LHCN-M2 (cell line): ENCODE data around the gene RAD51B. TPM values are rescaled to one million over a fixed set of nuclear protein-coding genes. Genes with fewer than 3 reads are reported as not detected.
"Not testable (repeated sequence)": the region's sequence is repeated elsewhere in the genome, so short reads cannot be mapped to it uniquely, and the experiment has no call there.

Experiments used
- DNase-seq: peaks from one replicate; pipeline ENCODE4 v3.0.0-alpha.2; 2012; ENCODE audit warnings: low read depth
- total RNA-seq: library from RNA; depleted of rRNA; stranded (reverse); fragments of >200 nt; gene quantifications from 2 replicates; pipeline ENCODE4 v1.2.3, GENCODE V29; 2014

Gene RAD51B
- total RNA-seq, 1 experiment from 2014 or later, result 14.5 TPM

DNA sequence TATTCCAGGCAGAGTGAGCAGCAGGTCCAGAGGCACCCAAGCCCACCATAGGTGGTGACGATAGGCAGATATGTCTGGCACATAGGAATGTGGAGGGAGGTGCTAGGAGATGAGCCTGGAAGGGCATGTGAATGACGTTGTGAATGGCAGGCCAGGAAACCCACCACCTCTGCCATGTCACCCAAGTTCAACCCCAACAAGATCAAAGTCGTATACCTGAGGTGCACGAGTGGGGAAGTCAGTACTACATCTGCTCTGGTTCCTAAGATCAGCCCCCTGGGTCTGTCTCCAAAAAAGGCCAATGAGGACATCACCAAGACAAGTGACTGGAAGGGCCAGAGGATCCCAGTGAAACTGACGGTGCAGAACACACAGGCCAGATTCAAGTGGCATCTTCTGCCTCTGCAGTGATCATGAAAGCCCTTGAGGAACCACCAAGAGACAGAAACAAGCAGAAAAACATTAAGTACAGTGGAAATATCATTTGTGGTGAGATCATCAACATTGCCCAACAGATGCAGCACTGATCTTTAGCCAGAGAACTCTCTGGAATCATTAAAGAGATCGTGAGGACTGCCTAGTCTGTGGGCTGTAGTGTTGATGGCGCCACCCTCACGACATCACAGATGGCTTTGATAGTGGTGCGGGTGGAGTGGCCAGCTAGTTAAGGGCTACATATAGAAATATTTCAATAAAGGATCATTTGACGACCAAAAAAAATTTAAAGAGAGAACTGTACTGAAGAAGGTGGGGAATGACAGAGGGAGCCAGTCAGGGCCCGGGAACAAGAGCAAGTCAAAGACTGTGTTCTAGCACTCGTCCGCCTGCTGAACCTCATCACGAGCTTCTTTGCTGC lies 873.6 kb downstream of the RAD51B start:
- peak; percentile 87 for DNase-seq

GRCh38 chr14:68693926-68694325 lies 874.3 kb downstream of the RAD51B start:
- no peak for DNase-seq

DNA sequence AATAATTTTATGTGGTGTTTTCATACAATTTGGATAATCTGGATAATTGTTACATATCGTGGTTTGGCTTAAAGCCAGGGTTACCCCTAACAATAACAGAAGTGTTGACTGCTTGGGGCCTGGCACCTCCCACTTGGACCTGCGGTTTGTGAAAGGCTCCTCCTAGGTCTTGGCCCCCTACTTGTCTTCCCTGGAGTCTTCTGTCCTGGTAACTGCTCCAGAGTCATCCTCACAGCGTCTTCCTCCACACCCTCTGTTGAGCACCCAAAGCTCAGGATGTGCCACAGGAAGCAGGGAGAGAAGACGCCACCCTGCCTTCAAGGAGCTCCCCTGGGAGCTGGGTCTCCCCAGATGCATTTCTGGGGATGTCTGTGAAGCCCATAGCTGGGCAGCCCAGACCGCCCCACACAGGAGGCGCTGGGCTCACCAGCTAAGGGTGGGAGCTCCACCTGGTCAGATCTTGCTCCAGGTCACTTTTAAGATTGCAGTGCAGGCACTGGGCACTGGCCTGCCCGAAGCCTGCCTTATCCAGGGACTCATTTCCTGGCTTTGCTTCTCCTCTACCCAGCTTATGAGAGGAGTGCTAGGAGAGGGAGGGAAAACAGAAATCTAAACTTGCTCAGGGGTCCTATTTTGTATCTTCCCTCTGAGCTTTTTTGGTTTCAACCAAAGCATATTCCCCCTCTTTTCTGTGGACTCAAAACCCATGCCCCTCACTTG lies 875.1 kb downstream of the RAD51B start:
- peak; percentile 97 for DNase-seq

GRCh38 chr14:68695326-68695768 lies 875.8 kb downstream of the RAD51B start:
- peak; percentile 100 for DNase-seq

DNA sequence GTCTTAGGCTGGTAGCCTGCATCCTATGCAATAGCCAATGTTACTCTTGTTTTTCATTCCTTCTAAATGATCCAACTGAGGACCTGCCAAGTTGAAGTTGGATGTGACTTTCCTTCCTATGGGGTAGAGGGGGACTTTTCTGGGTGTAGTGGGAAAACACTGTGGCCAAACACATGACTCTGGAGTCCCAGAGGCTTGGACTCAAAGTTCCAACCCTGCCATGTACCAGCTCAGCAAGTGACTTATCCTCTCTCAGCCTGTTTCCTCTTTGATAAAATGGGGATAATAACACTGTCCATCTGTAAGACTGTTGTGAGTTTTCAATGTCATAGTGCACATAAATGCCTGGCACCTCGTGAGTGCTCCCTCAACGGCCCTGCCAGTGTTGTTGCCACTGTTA lies 876.3 kb downstream of the RAD51B start:
- no peak for DNase-seq

DNA sequence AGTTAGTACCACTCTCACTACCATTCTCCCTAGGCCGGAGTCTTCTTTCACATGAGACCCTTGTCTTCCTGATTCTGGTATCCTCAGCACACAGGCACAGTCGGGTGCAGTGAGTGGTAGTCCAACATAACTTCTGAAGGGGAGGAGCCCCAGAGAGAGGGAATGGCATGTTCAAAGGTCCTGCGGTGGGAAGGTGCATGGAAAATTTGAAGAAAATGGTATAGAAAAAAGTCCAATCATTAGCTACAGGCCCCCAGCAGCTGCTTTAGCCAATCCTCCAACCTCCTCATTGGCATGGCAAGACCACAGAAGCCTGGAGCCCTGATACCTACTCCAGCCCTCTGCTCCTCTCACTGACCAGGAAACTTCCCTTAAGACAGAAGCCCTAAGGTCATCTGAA lies 876.7 kb downstream of the RAD51B start:
- DNase-seq, result no peak

DNA sequence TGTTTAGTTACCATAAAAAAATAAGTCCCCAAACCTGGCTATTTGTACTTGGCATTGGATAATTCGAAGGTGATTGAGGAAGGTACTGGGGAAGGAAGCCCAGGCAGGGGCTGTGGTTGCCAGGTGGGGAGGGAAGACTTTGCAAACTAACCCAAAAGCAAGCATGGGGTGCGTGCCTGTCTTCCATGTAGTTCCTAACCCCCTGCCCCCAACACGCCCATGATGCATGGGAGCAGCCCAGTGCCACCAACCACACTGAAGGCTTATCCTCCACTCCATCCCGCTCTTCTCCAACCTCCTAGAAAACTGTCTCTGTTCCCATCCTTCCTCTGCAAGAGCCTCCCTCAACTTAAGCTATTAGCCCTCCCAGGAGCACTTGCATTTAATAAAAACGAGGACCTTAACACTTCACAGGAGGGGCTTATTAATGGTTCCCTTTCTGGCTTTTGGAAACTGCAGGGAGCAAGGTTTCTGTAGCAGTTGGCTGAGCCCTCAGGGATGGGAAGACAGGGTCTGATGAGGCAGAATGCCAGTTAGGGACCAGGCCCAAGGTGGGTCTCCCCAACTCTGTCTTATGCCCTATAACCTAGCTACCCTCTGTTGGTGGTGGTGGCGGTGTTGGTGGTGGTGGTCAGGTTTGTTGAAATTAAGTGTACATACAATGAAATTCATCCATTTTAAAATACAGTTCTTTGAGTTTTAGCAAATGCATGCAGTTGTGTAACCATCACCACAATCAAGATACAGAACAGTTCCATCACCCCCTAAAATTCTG lies 877.3 kb downstream of the RAD51B start:
- no peak for DNase-seq

- not testable (repeated sequence) for DNase-seq
Measured at GRCh38 chr14:68698773-68699172, 879.2 kb downstream of the RAD51B start.

DNA sequence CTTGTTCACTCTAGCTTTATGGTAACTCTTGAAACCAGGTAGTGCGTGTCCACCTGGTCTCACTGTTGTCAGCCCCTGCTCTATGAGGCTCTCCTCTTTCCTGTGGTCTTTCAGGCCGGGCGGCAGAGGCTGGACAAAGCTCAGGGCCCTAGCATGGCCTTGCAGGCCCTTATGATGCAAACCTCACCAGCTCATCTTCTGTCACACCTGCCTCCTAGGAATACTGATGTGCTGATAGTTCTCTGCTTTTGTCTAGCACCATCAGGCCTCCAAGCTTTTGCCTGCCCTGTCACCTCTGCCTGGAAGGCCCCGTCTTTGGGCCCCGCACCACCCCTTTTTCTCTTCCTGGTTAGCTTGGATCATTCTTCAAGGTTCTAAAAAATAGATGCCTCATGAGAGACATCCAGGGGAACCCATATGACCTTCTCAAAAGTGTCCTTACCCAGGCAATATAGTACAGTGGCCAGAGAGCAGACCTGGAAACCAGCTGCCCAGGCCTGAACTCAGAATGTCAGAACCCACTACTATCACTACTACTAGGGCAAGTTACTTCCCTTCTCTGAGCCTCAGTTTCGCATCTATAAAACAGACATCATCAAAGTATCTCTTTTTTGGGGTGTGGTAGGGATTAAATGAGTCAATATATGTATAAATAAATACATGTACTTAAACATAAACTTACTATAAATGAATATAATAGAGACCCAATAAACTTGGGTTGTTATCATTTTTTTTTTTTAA lies 881.6 kb downstream of the RAD51B start:
- DNase-seq, result no peak

DNA sequence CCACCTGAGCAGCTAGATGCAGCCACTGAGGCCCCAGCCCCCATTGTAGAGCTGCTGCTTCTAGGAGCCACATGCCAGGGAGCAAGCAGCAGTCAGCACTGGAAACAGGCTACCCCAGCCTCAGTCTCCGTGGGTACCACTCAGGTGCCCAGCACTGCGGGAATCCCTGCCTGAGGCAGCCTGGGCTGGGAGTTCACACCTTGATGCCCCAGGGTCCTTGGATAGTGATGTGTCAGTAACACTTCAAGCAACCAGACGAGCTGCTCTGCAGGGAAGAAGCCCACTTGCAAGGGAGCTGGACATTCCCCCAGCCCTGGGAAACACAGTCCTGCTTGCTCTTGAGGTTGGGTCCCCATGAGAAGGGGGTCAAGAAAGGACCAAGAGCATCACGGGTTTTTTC lies 882.6 kb downstream of the RAD51B start:
- no peak for DNase-seq

DNA sequence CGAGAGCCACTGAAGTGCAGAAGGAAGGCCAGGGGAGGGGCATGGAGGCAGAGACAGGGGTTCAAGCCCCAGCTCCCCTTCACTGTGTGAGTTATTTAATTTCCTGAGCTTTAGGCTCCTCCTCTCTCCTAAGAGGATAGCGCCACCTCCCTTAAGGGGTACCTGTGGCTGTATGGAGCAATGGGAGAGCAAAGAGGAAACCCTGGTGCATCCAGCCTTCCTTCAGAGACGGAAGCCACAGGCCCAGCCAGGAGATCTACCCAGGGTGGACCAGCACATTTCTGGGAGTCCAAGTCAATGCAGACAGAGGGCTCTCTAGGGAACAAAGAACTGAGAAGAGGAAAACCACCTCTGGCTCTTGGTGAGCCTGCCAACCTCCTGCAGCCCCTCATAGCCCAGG lies 883.0 kb downstream of the RAD51B start:
- no peak for DNase-seq

DNA sequence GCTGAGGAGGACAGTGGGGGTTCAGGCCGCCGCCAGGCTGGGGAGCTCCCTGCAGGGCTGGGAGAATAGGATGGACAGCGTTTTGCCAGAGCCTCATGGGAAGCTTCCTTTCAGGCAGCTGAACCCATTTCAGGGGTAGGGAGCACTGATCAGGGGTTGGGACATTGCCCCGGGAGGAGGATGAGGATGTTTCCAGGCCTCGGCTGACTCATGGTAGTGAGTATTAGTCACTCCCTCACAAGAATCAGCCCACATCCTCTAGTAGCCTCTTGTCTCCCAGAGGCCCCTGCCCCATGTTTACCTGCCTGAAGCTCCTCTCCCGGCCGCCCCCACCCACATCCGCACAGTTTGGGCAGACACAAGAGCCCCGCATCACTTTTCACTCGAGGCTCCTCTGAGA lies 883.5 kb downstream of the RAD51B start:
- peak; percentile 70 for DNase-seq

- DNase-seq, result peak; percentile 28
Measured at GRCh38 chr14:68704736-68705720, 885.4 kb downstream of the RAD51B start.

- no peak for DNase-seq
Measured at GRCh38 chr14:68705741-68706283, 886.2 kb downstream of the RAD51B start.

DNA sequence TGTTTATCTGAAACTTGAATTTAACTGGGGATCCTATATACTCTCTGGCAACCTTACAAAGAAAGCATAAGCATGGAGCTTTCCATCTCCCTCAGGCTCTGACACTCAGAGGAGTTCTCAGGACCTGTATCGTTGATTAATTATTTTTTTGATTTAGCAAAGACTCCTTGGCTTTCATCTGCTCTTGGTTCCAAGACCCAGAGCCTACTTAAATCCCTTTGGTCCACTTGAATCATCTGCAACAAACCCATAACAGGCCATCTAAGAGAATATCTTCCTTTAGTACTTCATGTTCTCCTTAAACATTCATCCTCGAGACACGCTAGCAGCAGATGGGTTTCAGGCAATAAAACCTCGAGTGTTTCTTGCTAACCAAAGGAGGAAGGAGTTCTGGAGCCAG lies 887.9 kb downstream of the RAD51B start:
- DNase-seq, result no peak

DNA sequence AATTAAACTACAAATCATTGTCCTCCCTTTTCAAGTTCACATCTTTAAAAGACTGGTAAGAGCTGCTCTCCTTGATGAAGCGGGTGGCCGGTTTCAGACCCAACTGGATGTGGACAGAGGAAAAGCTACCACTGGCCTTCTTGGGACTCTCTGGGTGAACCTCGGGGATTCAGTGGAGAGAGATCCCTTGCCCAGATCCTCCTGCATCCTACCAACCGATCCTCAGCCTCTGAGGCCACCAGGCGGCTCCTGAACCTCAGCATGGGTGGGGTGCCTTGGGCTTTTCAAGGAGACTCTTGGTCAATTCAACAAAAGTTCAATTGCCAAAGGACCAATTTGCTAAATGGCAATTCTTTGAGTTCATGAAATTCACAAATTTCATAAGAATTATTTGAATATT lies 888.8 kb downstream of the RAD51B start:
- DNase-seq, result no peak

GRCh38 chr14:68709007-68709406 lies 889.4 kb downstream of the RAD51B start:
- no peak for DNase-seq

DNA sequence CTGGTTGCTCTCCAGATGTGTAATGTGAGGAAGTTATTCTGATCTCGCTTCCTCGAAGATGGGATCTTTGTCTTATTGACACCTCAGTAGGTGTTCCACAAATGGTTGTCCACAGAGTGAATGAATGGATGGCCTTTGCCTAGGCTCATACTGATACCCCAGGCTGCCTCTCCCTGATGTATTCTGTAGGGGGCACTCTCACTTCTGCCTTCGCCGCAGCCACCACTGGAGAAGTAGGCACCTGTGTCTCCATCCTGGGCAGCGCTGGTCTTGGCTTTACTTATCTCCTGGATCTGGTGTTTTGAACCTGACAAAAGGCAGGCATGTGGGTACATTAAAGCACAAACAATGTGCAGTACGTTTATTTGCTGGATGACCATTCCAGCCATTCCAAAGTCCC lies 891.2 kb downstream of the RAD51B start:
- no peak for DNase-seq

DNA sequence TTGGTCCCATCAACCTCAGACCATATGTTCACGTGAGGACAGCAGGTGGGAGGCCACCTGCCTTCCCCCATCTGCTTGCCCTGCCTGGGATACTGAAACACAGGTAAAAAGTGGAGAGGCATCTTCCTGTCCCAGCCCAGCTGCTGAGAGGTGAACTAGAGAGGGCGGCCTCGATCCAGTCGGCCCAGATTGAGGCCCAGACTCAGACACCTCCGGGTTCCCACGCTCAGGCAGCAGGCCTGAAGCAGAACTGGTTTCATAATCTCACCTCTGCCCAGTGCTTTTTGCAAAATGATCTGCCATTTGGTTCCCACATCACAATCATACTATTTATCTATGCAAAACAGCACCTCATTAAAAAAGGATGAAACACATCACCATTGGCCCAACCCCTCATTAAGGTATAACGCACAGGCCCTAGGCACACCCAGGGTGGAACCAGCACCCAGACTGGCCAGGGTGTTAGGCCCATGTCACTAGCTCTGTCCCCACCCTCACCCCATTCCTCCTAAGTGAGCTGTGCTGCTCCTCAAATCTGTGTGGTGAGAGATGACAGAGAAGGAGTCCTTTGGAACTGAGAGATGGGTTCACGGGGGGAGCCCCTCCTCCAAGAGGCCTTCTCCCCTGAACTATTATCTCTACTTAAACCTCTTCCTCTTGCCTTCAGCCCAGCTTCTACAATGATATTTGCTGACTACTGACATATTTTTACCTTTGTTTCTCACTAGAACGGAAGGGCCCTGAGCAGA lies 892.2 kb downstream of the RAD51B start:
- DNase-seq, result no peak
